Neural crest cell (in vitro differentiated cells): ENCODE data around the gene ABCB11. TPM values are rescaled to one million over a fixed set of nuclear protein-coding genes. Genes with fewer than 3 reads are reported as not detected.
A peak's percentile ranks its signal among the peaks of the same experiment; 100 is the strongest.

ENCODE experiments used
- DNase-seq: peaks from one replicate; pipeline ENCODE4 v3.0.0; 2021; ENCODE audit warnings: low read depth, mixed read lengths, low spot score
- H3K27ac Mint-ChIP-seq: one replicate; pipeline ENCODE4 v1.8.0; 2021; ENCODE audit warnings: mild to moderate bottlenecking, mixed read lengths; ENCODE audit not compliant: unreplicated experiment
- H3K27me3 Mint-ChIP-seq: 2 replicates; pipeline ENCODE4 v1.8.0; 2021; ENCODE audit warnings: low read depth, mild to moderate bottlenecking, mixed read lengths
- H3K36me3 Mint-ChIP-seq: 2 replicates; pipeline ENCODE4 v1.8.0; 2021; ENCODE audit warnings: low read depth, mild to moderate bottlenecking, mixed read lengths
- H3K4me1 Mint-ChIP-seq: 2 replicates; pipeline ENCODE4 v1.8.0; 2021; ENCODE audit warnings: mixed read lengths
- H3K4me3 Mint-ChIP-seq: one replicate; pipeline ENCODE4 v1.8.0; 2021; ENCODE audit warnings: mild to moderate bottlenecking, mixed read lengths
- H3K9me3 Mint-ChIP-seq: 2 replicates; pipeline ENCODE4 v1.8.0; 2021; ENCODE audit warnings: mixed read lengths
- total RNA-seq: library from RNA; stranded (reverse); gene quantifications from 2 replicates; pipeline ENCODE4 v1.2.1, GENCODE V29; 2021
- TF ChIP-seq, protein P1 (sequence below): fragments of 200-600 bp; sonication (generic); conservative IDR thresholded peaks from 2 replicates; pipeline ENCODE4 v1.5.0; 2021; ENCODE audit warnings: antibody characterized with exemption, mild to moderate bottlenecking

ABCB11 gene
- total RNA-seq, 1 donor from 2014 or later, result 0.07 TPM

DNA sequence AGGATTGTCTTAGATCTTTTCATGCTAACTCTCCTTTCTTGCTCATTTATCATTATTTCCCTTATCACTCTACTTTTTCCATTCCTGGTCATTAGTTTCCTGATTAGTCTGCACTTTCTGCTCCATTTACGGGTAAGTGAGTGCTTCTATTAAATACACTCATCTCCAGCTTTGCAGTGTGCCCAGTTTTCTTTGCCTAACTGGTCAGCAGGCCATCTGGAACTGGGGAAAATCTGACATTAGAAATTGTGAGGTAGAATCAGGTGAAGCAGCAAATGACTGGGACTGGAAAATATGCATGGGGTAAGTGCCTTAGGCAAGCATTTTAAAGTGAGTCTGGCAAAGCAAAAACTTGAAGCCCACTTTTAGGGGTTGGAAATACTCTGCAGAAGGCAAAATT lies 100.9 kb downstream of the ABCB11 start:
- H3K36me3 Mint-ChIP-seq, result no peaks in the 10 kb centered on the region

GRCh38 chr2:168929031-168929430 lies 102.1 kb downstream of the ABCB11 start:
- no peaks in the 10 kb centered on the region for H3K27me3 Mint-ChIP-seq
- H3K27ac Mint-ChIP-seq, result no peak overlapping the region
- no peaks in the 10 kb centered on the region for H3K4me1 Mint-ChIP-seq
- TF ChIP-seq, protein P1, sequence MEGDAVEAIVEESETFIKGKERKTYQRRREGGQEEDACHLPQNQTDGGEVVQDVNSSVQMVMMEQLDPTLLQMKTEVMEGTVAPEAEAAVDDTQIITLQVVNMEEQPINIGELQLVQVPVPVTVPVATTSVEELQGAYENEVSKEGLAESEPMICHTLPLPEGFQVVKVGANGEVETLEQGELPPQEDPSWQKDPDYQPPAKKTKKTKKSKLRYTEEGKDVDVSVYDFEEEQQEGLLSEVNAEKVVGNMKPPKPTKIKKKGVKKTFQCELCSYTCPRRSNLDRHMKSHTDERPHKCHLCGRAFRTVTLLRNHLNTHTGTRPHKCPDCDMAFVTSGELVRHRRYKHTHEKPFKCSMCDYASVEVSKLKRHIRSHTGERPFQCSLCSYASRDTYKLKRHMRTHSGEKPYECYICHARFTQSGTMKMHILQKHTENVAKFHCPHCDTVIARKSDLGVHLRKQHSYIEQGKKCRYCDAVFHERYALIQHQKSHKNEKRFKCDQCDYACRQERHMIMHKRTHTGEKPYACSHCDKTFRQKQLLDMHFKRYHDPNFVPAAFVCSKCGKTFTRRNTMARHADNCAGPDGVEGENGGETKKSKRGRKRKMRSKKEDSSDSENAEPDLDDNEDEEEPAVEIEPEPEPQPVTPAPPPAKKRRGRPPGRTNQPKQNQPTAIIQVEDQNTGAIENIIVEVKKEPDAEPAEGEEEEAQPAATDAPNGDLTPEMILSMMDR, result no peak
- H3K9me3 Mint-ChIP-seq, result no peaks in the 10 kb centered on the region
- H3K4me3 Mint-ChIP-seq, result no peak overlapping the region
- DNase-seq, result no peak
- H3K36me3 Mint-ChIP-seq, result no peaks in the 10 kb centered on the region

More for the DNA sequence above, 100.9 kb downstream of the ABCB11 start:
- Mint-ChIP-seq H3K9me3 (no peaks in the 10 kb centered on the region), H3K4me1 (no peaks in the 10 kb centered on the region), H3K4me3 (no peak overlapping the region), H3K27ac (no peak overlapping the region), H3K27me3 (no peaks in the 10 kb centered on the region)
- no peak for DNase-seq
- TF ChIP-seq, protein P1, result no peak

- Mint-ChIP-seq H3K9me3 (no peaks in the 10 kb centered on the region), H3K4me3 (no peak overlapping the region)
- TF ChIP-seq, protein P1, result no peak
Measured at GRCh38 chr2:168928113-168928831, 102.9 kb downstream of the ABCB11 start.

GRCh38 chr2:168926621-168927386 lies 104.3 kb downstream of the ABCB11 start:
- H3K27ac Mint-ChIP-seq, result no peak overlapping the region
- no peaks in the 10 kb centered on the region for H3K27me3 Mint-ChIP-seq
- no peak for DNase-seq

More at GRCh38 chr2:168928113-168928831, 102.9 kb downstream of the ABCB11 start:
- Mint-ChIP-seq H3K27me3 (no peaks in the 10 kb centered on the region), H3K36me3 (no peaks in the 10 kb centered on the region), H3K4me1 (no peaks in the 10 kb centered on the region), H3K27ac (no peak overlapping the region)
- DNase-seq, result no peak

DNA sequence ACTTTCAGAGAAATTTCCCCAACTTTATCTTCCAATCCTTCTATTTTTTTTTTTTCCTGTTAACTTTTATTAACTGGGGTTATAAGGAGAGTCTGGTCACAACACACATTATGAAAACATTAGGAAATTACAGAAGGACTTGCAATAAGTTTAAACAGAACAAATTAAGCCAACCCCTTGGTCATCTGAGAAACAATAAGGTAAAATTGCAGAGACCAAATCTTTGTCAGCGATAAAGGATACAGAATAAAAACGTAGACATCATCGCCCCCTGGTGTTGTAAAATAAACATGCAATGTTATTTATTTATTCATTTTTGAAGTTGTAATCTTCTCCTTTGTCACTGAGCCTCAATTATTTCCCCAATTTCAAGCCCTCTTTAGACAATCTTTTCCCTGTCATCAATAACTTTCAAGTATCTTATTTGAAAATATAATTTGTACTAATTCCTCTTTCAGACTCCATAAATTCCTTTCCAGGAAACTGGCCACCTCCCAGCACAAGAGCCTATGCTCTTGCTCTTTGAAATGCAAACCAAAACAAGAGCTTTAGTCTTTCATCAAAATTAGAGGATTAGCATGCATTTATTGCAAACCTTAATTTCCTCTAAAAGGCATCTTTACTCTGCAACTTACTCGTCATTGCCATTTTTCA lies 110.5 kb downstream of the ABCB11 start:
- Mint-ChIP-seq H3K27ac (no peak overlapping the region), H3K27me3 (no peaks in the 10 kb centered on the region), H3K36me3 (peaks cover 2% of the 10 kb centered on the region), H3K9me3 (peaks cover 5% of the 10 kb centered on the region), H3K4me1 (no peaks in the 10 kb centered on the region), H3K4me3 (no peak overlapping the region)
- TF ChIP-seq, protein P1, result peak; percentile 84
- no peak for DNase-seq

More at GRCh38 chr2:168926621-168927386, 104.3 kb downstream of the ABCB11 start:
- Mint-ChIP-seq H3K9me3 (no peaks in the 10 kb centered on the region), H3K4me1 (no peaks in the 10 kb centered on the region), H3K36me3 (no peaks in the 10 kb centered on the region), H3K4me3 (no peak overlapping the region)
- TF ChIP-seq, protein P1, result no peak
